ENCODE measurements around the gene MUC22. TPM values are rescaled to one million over a fixed set of nuclear protein-coding genes. Genes with fewer than 3 reads are reported as not detected.
"Not testable (repeated sequence)": the region's sequence is repeated elsewhere in the genome, so short reads cannot be mapped to it uniquely, and the experiment has no call there.

MUC22 gene
- polyA plus RNA-seq, 1 experiment: not detected

DNA sequence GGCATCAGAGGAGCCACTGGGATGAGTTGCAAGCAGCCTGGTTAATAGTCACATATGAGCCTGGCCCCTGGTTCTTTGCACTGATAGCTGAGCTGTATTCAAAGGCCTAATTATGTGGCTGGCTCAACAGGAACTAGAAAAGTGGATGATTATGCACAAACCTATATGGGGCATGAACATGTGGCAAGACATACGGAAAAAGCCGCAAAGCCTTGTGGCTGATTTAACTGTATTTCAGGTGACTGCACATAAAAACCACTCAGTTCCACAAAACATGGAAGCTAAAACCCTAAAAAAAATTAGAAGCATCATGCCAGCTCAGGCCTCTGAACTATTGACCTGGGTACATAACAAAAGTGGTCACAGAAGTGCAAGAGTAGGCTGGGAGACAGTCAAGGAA is 13.0 kb upstream of the MUC22 start:
- no peak for DNase-seq (ENCODE audit: low read depth)
- H3K4me3 ChIP-seq (ENCODE audit: low read depth, low read length): no peak overlapping the region
- no peaks in the 10 kb centered on the region for H3K27me3 ChIP-seq (ENCODE audit: control insufficient read depth, insufficient read depth, low read length)
- POLR2A ChIA-PET: no interaction called here
- CTCF ChIA-PET: no interaction called here
- H3K36me3 ChIP-seq (ENCODE audit: control insufficient read depth, insufficient read depth, low read length): no peaks in the 10 kb centered on the region
- TF ChIP-seq, protein P1, sequence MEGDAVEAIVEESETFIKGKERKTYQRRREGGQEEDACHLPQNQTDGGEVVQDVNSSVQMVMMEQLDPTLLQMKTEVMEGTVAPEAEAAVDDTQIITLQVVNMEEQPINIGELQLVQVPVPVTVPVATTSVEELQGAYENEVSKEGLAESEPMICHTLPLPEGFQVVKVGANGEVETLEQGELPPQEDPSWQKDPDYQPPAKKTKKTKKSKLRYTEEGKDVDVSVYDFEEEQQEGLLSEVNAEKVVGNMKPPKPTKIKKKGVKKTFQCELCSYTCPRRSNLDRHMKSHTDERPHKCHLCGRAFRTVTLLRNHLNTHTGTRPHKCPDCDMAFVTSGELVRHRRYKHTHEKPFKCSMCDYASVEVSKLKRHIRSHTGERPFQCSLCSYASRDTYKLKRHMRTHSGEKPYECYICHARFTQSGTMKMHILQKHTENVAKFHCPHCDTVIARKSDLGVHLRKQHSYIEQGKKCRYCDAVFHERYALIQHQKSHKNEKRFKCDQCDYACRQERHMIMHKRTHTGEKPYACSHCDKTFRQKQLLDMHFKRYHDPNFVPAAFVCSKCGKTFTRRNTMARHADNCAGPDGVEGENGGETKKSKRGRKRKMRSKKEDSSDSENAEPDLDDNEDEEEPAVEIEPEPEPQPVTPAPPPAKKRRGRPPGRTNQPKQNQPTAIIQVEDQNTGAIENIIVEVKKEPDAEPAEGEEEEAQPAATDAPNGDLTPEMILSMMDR (IDR thresholded peaks at IDR 0.05; ENCODE audit: insufficient read depth, low read depth, low read length): no peak

DNA sequence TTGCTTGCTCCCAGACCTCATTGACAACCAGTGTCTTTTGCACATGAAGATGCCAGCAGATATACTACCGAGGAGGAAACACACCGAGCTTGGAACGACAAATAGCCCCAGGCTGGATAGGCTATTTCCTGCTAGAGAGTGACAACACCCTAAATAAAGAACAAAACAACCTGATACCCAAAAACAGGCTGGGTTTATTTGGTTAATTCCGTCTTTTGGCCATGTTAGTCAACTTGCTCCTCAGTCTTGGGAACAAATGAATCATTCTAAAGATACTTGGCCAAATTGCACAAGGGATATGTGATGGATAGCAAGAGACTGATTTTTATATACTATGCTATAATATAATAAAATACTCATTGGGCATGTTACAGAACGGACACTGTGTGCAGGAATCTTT is 11.5 kb upstream of the MUC22 start:
- TF ChIP-seq, protein P1 (IDR thresholded peaks at IDR 0.05; ENCODE audit: insufficient read depth, low read depth, low read length): no peak
- ChIA-PET POLR2A (no interaction called here), CTCF (no interaction called here)
- Histone ChIP-seq H3K27me3 (ENCODE audit: control insufficient read depth, insufficient read depth, low read length) (no peaks in the 10 kb centered on the region), H3K36me3 (ENCODE audit: control insufficient read depth, insufficient read depth, low read length) (no peaks in the 10 kb centered on the region), H3K4me3 (ENCODE audit: low read depth, low read length) (no peak overlapping the region)
- DNase-seq (ENCODE audit: low read depth): no peak

DNA sequence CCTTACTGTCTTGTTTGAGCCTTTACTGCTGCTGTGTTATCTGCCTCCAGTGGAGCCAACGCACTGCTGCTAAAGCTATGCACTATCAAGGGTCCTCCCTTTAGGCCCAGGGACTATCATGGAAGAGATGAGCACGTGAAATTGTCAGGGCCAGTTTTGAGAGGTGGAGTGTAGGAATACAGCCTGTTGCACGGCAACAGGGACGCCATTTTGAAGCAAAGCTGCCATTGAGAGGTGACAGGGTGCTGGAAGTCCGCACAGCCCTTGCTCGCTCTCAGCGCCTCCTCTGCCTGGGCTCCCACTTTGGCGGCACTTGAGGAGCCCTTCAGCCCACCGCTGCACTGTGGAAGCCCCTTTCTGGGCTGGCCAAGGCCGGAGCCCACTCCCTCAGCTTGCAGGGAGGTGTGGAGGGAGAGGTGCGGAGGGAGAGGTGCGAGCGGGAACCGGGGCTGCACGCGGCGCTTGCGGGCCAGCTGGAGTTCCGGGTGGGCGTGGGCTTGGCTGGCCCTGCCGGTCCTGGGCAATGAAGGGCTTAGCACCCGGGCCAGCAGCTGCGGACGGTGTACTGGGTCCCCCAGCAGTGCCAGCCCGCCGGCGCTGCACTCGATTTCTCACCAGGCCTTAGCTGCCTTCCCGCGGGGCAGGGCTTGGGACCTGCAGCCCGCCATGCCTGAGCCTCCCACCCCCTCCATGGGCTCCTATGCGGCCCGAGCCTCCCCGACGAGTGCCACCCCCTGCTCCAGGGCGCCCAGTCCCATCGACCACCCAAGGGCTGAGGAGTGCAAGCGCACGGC is 10.0 kb upstream of the MUC22 start:
- H3K4me3 ChIP-seq (ENCODE audit: low read depth, low read length); CTCF ChIA-PET; POLR2A ChIA-PET: not testable (repeated sequence)

DNA sequence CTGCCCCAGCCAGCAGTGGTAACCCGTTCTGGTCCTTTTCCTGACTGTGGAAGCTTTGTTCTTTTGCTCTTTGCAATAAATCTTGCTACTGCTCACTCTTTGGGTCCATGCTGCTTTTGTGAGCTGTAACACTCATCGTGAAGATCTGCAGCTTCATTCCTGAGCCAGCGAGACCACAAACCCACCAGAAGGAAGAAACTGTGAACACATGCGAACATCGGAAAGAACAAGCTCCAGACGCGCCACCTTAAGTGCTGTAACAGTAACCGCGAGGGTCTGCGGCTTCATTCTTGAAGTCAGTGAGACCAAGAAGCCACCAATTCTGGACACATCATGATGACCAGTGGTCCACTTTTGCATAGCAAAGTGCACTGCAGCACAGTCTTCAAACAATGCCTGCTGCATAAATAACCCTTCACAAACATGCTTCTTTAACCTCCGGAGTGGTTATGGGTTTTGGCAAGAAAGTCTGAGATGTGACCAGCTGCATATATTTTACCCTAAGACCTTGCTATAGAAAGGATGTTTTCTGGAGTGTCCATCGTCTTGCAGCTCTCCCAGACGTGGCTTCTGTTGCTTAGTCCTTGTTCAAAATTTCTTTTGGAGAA is 8.9 kb upstream of the MUC22 start:
- Histone ChIP-seq H3K36me3 (ENCODE audit: control insufficient read depth, insufficient read depth, low read length) (no peaks in the 10 kb centered on the region), H3K27me3 (ENCODE audit: control insufficient read depth, insufficient read depth, low read length) (no peaks in the 10 kb centered on the region), H3K4me3 (ENCODE audit: low read depth, low read length) (no peak overlapping the region)
- TF ChIP-seq, protein P1 (IDR thresholded peaks at IDR 0.05; ENCODE audit: insufficient read depth, low read depth, low read length): no peak
- POLR2A ChIA-PET: no interaction called here
- no peak for DNase-seq (ENCODE audit: low read depth)
- CTCF ChIA-PET: interaction anchor here (1.0 kb wide), 2 partner anchors 19 to 86 kb away, joined by 3 read pairs; no protein-coding TSS in a partner anchor

More for the DNA sequence above, 10.0 kb upstream of the MUC22 start:
- H3K36me3 ChIP-seq (ENCODE audit: control insufficient read depth, insufficient read depth, low read length); H3K27me3 ChIP-seq (ENCODE audit: control insufficient read depth, insufficient read depth, low read length); DNase-seq (ENCODE audit: low read depth): not testable (repeated sequence)

DNA sequence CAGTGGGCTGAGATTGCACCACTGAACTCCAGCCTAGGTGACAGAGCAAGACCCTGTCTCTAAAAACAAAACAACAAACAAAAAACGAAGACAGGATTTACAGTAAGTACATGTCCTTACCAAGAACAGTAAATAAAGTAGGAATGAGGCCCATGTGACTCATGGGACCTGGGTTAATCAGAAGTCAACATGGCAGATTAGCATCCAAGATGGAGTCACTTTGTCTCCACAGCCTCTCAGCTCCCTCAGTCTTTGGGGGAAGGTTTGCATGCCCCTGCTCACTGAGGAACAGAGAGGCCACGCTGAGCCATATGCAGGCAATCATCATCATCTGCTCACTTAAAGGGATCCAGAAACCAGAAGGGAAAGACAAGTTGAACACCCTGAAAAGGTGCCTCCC is 7.8 kb upstream of the MUC22 start:
- CTCF ChIA-PET: interaction anchor here (0.8 kb wide), 1 partner anchor 15 kb away, joined by 3 read pairs; no protein-coding TSS in a partner anchor
- no peaks in the 10 kb centered on the region for H3K36me3 ChIP-seq (ENCODE audit: control insufficient read depth, insufficient read depth, low read length)
- no peak overlapping the region for H3K4me3 ChIP-seq (ENCODE audit: low read depth, low read length)
- no peaks in the 10 kb centered on the region for H3K27me3 ChIP-seq (ENCODE audit: control insufficient read depth, insufficient read depth, low read length)
- TF ChIP-seq, protein P1 (IDR thresholded peaks at IDR 0.05; ENCODE audit: insufficient read depth, low read depth, low read length): no peak
- POLR2A ChIA-PET: no interaction called here
- DNase-seq (ENCODE audit: low read depth): no peak

Measured in BJ (cell line).